AML-193 (cell line): Measurements from ENCODE around the gene HTR3E.
"Not testable (repeated sequence)": the region's sequence is repeated elsewhere in the genome, so short reads cannot be mapped to it uniquely, and the experiment has no call there.

ENCODE experiments used
- DNase-seq, 2 experiments: peaks; one replicate each; lab custom pipeline; 2025; lab: John Stamatoyannopoulos, UW

HTR3E gene

DNA sequence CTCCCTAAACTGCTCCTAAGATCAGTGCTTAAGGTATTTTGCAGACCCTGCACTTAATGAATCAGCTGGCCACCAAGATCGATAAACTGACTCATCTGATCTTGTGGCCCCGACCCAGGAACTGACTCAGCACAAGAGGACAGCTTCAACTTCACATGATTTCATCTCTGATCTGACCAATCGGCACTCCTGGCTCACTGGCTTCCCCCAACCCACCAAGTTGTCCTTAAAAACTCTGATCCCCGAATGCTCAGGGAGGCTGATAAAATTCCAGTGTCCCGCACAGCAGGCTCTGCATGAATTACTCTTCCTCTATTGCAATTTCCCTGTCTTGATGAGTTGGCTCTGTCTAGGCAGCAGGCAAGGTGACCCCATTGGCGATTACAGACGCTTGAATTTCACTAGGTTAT lies 13.5 kb downstream of the HTR3E start:
- no peak for DNase-seq

- no peak for DNase-seq
Observed at GRCh38 chr3:184116017-184116416, 19.2 kb downstream of the HTR3E start.

- DNase-seq = no peak
Observed at GRCh38 chr3:184117636-184118035, 20.8 kb downstream of the HTR3E start.

- DNase-seq = not testable (repeated sequence)
Observed at GRCh38 chr3:184121031-184121430, 24.2 kb downstream of the HTR3E start.

- no peak for DNase-seq
Observed at GRCh38 chr3:184126006-184126405, 29.1 kb downstream of the HTR3E start.

DNA sequence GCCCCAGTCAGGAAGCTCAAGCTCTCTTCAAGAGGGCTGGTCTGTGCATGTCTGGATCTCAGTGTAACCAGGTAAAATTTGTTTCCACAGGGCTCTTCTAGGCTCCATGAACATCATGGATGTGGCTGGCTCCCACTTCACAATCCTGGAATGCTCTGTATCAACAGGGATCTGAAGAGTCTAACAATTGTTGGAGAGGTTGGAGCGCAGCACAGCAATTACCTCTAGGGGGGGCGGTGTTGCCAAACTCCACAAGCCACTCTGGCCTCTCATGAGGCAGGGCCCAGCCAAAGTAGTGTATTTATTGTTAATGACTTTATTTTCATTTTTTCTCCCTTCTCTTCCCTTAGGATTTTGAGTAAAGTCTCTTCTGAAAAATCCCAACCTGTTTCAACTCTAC lies 32.1 kb downstream of the HTR3E start:
- peak; percentile 31 to 57 for DNase-seq

DNA sequence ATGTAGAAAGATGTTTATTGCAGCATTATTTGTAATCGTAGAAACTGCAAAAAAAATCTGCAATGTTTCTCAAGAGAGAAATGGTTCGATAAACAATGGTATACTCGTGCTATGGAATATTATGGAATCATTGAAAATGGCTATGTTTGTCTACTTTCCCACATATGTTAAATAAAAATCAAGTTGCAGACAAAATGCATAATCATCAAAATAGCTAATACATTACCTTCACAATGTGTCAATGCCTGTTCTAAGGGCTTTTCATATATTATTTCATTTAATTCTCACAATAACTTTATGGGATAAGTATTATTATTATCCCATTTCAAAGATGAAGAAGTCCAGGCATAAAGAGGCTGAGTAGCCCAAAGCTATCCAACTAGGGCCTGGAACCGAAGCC lies 36.1 kb downstream of the HTR3E start:
- no peak for DNase-seq

DNA sequence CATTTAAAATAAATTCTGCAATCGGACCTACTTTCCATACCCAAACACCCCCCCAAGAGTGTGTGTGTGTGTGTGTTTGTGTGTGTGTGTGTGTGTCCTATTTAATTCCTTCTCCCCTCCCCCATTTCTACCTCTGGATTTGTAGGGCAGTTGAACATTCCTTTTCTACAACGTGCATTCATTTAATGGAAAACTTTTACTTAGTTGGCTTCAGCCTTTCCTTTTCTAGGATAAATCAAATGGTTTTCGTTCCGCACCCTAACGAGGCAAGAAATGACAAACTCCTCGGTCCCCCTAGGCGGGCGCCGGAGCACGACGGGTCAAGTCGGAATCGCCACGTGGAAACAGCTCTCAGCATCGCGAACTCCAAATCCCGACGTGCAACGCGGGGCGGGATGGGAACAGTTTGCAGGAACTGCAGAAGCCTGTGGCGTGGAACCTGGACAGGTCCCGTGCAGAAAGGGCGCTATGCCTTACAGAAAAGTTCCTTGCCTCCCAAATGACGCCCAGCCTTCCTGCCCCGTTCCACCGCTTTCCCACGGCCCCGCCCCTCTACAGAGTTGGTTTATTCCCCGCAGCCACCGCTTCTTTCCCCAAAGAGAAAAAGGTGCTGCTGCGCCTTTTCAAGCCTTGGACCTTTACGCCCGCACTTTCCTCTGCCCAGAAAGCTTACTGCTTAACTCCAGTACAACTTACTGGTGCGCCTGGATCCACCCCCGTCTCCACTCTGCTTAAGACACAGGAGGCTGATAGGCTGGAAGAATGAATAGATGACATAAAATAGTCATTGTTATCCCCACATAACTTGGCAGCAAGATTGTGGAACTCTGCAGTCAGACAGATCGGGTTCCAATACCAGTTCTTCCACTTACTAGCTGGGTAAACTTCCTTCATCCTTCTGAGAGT lies 37.2 kb downstream of the HTR3E start:
- DNase-seq = peak; percentile 81 to 82

- DNase-seq = peak in 1 of 2 experiments; percentile 38
Observed at GRCh38 chr3:184134746-184135148, 37.9 kb downstream of the HTR3E start.

- peak; percentile 93 to 95 for DNase-seq
Observed at GRCh38 chr3:184135149-184135910, 38.5 kb downstream of the HTR3E start, which contains the start of gene EIF2B5. EIF2B5 (plus strand) TSS chr3:184135358; CDS start chr3:184135386, 28 bp downstream.

GRCh38 chr3:184135911-184136260 lies 39.0 kb downstream of the HTR3E start:
- DNase-seq = no peak

GRCh38 chr3:184140436-184140835 lies 43.6 kb downstream of the HTR3E start:
- no peak for DNase-seq

DNA sequence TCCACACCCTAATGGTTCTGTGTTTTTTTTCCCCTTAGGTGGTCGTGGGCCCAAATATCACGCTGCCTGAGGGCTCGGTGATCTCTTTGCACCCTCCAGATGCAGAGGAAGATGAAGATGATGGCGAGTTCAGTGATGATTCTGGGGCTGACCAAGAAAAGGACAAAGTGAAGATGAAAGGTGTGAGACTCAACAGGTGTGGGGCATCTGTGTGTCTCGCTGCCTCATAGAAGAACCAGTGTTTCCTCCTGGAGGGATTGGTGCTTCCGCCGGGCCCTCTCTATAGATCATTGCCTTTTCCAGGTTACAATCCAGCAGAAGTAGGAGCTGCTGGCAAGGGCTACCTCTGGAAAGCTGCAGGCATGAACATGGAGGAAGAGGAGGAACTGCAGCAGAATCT lies 45.3 kb downstream of the HTR3E start:
- DNase-seq = no peak

DNA sequence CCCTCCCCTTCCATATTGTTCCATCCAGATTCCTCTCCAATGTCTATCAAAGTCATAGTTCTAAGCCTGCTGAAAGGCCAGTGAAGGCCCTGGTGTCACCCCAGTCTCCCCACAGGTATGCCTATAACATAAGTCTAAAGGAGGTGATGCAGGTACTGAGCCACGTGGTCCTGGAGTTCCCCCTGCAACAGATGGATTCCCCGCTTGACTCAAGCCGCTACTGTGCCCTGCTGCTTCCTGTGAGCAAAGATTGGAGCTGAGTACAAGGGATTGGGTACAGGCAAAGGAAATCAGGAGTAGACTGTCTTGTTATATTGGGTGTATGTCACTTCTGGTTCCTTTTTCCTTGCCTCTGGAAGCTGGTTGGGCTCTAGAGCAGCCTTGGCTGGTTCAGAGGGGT lies 46.5 kb downstream of the HTR3E start:
- no peak for DNase-seq

GRCh38 chr3:184144505-184144904 lies 47.6 kb downstream of the HTR3E start:
- DNase-seq = no peak

GRCh38 chr3:184145111-184145524 lies 48.3 kb downstream of the HTR3E start:
- DNase-seq = no peak

GRCh38 chr3:184145751-184146270 lies 48.9 kb downstream of the HTR3E start:
- no peak for DNase-seq

GRCh38 chr3:184148076-184148475 lies 51.2 kb downstream of the HTR3E start:
- no peak for DNase-seq

DNA sequence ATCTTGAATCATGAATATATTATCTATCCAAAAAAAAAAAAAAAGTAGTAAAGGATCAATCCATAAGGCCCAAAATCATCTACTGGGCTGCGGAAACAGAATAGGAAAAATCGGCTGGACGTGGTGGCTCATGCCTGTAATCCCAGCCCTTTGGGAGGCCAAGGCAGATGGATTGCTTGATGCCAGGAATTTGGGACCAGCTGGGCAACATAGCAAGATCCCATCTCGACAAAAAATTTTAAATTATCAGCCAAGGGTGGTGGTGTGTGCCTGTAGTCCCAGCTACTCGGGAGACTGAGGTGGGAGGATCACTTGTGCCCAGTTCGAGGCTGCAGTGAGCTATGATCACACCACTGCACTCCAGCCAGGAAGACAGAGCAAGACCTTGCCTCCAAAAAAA lies 52.3 kb downstream of the HTR3E start:
- DNase-seq = no peak

DNA sequence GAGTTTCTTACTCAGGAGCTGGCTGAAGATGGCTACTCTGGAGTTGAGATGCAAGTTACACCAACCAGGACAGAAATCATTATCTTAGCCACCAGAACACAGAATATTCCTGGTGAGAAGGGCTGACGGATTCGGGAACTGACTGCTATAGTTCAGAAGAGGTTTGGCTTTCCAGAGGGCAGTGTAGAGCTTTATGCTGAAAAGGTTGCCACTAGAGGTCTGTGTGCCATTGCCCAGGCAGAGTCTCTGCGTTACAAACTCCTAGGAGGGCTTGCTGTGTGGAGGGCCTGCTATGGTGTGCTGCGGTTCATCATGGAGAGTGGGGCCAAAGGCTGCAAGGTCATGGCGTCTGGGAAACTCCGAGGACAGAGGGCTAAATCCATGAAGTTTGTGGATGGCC lies 52.9 kb downstream of the HTR3E start:
- DNase-seq = not testable (repeated sequence)

DNA sequence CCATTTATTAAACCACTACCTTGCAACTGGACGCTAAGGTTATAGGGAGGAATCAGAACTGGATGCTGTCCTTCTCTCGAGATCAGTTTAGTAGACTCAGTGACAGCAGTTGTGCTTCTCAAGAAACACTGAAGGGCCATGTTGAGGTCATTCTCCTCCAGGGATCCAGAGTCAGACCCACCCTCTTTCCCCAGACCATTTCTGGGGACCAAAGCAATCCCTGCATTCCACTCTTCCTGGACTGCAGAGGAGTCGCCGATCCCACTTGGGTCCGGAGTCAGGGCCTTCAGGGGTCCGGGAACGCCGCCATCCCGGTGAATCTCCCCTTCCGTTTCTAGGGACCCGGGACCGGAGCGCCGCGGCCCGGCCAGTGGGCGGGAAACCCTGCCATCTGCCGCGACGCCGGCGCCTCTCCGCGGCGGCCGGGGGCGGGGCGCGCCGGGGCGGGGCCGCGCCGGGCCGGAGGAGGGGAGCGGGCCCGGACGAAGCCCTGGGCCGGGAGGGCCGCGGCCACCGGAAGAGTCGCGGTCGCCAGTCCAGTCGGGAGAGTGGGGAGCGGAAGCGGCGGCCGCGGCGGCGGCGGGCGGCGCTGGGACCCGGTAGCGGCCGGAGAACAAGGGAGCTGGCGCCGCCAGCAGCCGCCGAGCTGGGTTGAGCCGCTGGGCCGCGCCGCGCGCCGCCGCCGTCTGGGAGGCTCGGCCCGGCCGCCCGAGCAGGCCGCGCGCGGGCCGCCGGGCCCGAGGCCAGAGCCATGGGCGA lies 58.2 kb downstream of the HTR3E start, which contains the start of gene DVL3:
Gene DVL3 (plus strand): TSS at position 493 of the 759 bp plus-strand sequence. CDS start 259 bp downstream, at position 752.
- DNase-seq = peak; percentile 21 to 40
